DOHH2 (cell line): ENCODE data around the gene KLHL36.

Experiments
- EZH2phosphoT487 ChIP-seq: fragments of 200-600 bp; sonication (generic); IDR thresholded peaks from 2 replicates; pipeline ENCODE4 v1.6.1; 2017; ENCODE audit warnings: borderline replicate concordance, mild to moderate bottlenecking, antibody characterized with exemption, low read length, moderate library complexity, mixed read lengths
- TF ChIP-seq, protein P1 (sequence below): fragments of 200-600 bp; sonication (generic); IDR thresholded peaks from one replicate; pipeline ENCODE4 v1.5.1; 2014; ENCODE audit warnings: antibody characterized with exemption, mild to moderate bottlenecking, low read depth, low read length; ENCODE audit not compliant: poor library complexity, severe bottlenecking

DNA sequence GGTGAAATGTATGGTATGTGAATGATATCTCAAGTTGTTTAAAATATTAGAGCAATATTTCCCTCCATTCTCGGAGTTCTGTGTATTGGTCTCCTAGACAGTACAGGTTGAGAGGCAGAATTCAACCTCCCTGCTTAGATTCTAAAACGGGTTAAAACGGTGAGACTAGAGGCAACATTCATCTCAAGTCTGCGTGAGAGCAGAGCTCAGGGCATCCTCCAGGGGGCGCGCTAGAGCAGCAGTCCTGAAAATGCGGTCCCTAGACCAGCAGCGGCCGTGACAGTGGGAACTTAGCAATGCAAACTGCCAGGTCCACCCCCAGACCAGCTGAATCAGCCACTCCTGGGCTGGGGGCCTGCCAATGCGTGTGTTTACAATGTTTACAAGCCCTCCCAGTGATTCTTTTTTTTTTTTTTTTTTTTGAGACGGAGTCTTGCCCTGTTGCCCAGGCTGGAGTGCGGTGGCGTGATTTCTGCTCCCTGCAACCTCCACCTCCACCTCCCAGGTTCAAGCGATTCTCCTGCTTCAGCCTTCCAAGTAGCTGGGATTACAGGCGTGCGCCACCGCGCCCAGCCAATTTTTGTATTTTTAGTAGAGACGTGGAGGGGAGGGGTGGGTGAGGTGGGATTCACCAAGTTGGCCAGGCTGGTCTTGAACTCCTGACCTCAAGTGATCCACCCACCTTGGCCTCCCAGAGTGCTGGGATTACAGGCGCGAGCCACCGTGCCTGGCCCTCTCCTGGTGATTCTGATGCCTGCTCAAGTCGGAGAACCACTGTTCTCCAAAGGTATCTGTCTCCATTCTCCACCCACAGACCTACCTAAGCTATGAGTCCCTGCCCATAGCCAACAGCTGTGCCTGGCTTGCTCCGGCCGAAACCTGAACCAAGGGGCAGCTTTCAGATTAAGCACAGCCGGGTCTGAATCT is 24.2 kb downstream of the KLHL36 start:
- TF ChIP-seq, protein P1, sequence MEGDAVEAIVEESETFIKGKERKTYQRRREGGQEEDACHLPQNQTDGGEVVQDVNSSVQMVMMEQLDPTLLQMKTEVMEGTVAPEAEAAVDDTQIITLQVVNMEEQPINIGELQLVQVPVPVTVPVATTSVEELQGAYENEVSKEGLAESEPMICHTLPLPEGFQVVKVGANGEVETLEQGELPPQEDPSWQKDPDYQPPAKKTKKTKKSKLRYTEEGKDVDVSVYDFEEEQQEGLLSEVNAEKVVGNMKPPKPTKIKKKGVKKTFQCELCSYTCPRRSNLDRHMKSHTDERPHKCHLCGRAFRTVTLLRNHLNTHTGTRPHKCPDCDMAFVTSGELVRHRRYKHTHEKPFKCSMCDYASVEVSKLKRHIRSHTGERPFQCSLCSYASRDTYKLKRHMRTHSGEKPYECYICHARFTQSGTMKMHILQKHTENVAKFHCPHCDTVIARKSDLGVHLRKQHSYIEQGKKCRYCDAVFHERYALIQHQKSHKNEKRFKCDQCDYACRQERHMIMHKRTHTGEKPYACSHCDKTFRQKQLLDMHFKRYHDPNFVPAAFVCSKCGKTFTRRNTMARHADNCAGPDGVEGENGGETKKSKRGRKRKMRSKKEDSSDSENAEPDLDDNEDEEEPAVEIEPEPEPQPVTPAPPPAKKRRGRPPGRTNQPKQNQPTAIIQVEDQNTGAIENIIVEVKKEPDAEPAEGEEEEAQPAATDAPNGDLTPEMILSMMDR = peak; percentile 92
- no peak for TF ChIP-seq EZH2phosphoT487
